Dedifferentiated amniotic fluid mesenchymal stem cell (primary cell): ENCODE results near the gene NPY2R.

Source experiments
- DNase-seq: peaks from one replicate; pipeline ENCODE4 v3.0.0-alpha.2; 2016; ENCODE audit errors: extremely low spot score

NPY2R gene

DNA sequence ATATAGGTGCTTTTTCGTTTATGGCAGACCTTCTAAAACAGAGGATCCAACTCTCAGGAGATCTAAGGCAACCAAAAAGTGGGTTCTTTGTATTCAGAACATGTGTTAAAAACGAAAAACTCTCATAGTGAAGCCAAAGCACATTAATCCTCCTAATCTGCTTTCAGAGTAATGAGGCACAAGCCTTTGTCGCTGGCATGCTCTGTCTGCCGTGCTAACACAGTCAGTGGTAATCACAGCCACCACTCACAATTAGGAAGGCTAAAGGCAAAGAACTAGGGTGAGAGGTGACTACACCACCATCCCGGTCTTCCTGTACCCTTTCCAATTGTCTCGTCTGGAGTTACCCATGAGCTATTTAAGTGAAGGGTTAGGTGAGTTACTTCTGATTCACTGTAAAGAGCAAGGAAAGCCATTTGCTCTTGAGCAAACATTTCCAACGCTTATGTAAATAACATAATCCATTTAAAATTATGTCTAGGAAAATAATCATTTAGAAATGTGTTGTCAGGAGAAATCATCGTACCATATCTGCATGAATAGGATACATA, 40.7 kb downstream of the NPY2R start:
- DNase-seq = no peak

DNA sequence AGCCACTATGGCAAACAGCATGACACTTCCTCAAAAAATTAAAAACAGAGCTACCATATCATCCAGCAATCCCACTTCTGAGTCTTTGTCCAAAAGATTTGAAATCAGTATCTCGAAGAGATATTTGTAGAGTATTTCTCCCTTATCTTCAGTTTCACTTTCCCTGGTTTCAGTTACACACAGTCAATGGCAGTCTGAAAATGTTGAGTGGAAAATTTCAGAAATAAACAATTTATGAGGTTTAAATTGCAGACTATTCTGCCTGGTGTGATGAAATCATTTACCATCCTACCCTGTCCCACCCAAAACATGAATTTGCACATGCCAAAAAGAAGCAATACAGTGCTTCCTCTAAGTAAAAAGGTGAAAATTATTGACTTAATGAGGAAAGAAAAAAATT, 43.9 kb downstream of the NPY2R start:
- DNase-seq = no peak

DNA sequence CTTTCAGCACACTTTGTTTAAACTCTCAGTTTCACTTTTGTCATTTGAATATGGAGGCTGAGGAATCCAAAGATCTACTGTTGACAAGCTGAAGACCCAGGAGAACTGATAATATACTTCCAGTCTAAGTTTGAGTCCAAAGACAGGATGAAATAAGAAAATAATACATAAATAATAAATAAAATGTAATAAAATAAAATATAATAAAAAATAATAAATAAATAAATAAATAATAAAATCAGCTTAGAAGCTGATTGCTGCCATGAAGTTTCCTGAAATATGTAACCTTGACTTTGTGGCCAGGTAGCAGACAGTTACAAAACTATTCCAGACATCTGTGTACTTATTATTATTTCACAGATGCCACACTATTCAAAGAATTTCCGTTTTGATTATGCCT, 55.0 kb downstream of the NPY2R start:
- DNase-seq = no peak

DNA sequence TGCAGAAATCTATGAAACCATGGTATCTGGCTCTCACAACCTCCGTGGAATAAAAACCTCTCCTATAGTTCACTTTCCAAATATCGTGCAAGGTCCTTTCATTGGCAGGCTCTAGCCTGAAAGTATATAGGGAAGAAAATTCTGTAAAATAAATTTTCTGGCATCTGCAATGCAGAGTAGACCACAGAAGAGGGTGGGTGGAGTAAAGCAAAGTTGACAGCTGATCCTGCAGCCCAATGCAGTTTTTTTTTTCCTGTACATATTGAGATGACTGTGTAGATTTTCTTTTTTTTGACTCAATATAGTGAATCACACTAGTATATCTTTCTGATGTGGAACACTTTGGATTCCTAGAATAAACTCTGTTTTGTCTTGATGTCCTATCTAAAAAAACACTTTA, 56.7 kb downstream of the NPY2R start:
- no peak for DNase-seq
